Transverse colon (tissue), 4 donors: ENCODE results near the gene NEK4. TPM values are rescaled to one million over a fixed set of nuclear protein-coding genes. Genes with fewer than 3 reads are reported as not detected.

ENCODE experiments used
- DNase-seq: peaks from one replicate; pipeline ENCODE4 v3.0.0-alpha.2; 2019
- H3K27ac ChIP-seq, 4 donors: fragments of 200-600 bp; sonication (generic); 2 replicates each; pipeline ENCODE4 v1.5.1; 2016 to 2018; ENCODE audit warnings: inconsistent platforms in 4 of 4
- H3K27me3 ChIP-seq: fragments of 200-600 bp; sonication (generic); 2 replicates; pipeline ENCODE4 v1.5.1; 2017; ENCODE audit warnings: inconsistent platforms
- H3K36me3 ChIP-seq, 4 donors: fragments of 200-600 bp; sonication (generic); 2 replicates each; pipeline ENCODE4 v1.5.1; 2017 to 2019; ENCODE audit warnings: inconsistent platforms in 4 of 4
- H3K4me1 ChIP-seq, 4 donors: fragments of 200-600 bp; sonication (generic); 2 replicates each; pipeline ENCODE4 v1.5.1; 2017 to 2020; ENCODE audit warnings: inconsistent platforms in 4 of 4
- H3K4me3 ChIP-seq, 4 donors: fragments of 200-600 bp; sonication (generic); 1 replicate in 1 of 4; 2 replicates in 3 of 4; pipeline versions ENCODE4 v1.5.1 to v1.6.1; 2017 to 2019; ENCODE audit warnings: inconsistent platforms in 4 of 4
- H3K9me3 ChIP-seq, 2 donors: fragments of 200-600 bp; sonication (generic); 2 replicates each; pipeline ENCODE4 v1.5.1; 2017 to 2019; ENCODE audit warnings: inconsistent platforms in 2 of 2
- CTCF ChIP-seq, 5 experiments: fragments of 200-600 bp in 3 of 5; fragments of 450-650 bp in 2 of 5; sonication (generic) in 3 of 5; IDR thresholded peaks; 1 replicate in 2 of 5; 2 replicates in 3 of 5; pipeline ENCODE4 v1.5.1; 2016 to 2017; ENCODE audit warnings: antibody characterized with exemption in 5 of 5, inconsistent platforms in 3 of 5, mild to moderate bottlenecking in 2 of 5, moderate library complexity in 1 of 5
- EP300 ChIP-seq: sonication (generic); formaldehyde crosslinking; IDR thresholded peaks from one replicate; pipeline ENCODE4 v1.6.1; 2017; ENCODE audit warnings: antibody characterized with exemption, low read depth
- POLR2A ChIP-seq: fragments of 450-650 bp; IDR thresholded peaks from one replicate; pipeline ENCODE4 v1.6.1; 2016; ENCODE audit warnings: antibody characterized with exemption, mild to moderate bottlenecking, moderate library complexity
- POLR2AphosphoS5 ChIP-seq, 3 donors: sonication (generic); formaldehyde crosslinking; IDR thresholded peaks; one replicate each; pipeline ENCODE4 v1.6.1; 2016; ENCODE audit warnings: antibody characterized with exemption in 3 of 3
- WGBS, 2 donors: methylation state at CpG; one replicate each; pipeline ENCODE4 v1.1.5; 2018; ENCODE audit warnings: low coverage in 1 of 2; 5-methylcytosine and 5-hydroxymethylcytosine counted together
- in situ Hi-C, 4 donors: fragments of 200-750 bp; cut with MboI; loops; one replicate each; pipeline versions ENCODE4 v1.15.0 to v1.15.1; 2017; ENCODE audit warnings: low sequenced_read_pairs in 3 of 4, low pct_ligation_motif_present in 1 of 4, low pct_unique_long_range_greater_than_20kb in 1 of 4
- intact Hi-C: fragments of 100-400 bp; cut with DNase I; formaldehyde crosslinking; loops from one replicate; pipeline ENCODE4 v1.15.1; 2023; ENCODE audit warnings: low total_unique reads
- small RNA-seq, 4 donors: library from RNA; depleted of rRNA; stranded (forward); fragments of <200 nt; gene quantifications; one replicate each; pipeline ENCODE3, GENCODE V24; 2016
- total RNA-seq, 4 donors: library from RNA; depleted of rRNA; stranded (reverse); fragments of >200 nt; gene quantifications; one replicate each; pipeline ENCODE4 v1.1.0, GENCODE V29; 2016

NEK4 gene
- total RNA-seq, 4 donors from 2014 or later: 14.6 to 35.0 (median 22.1) TPM

GRCh38 chr3:52670621-52671521 is 99.9 kb downstream of the NEK4 start:
- Histone ChIP-seq H3K27me3 (no peaks in the 10 kb centered on the region), H3K9me3 (no peaks in the 10 kb centered on the region), H3K4me1 (peaks cover 0 to 15% (median 5%) of the 10 kb centered on the region in 4 donors), H3K36me3 (peaks cover 0 to 41% (median 17%) of the 10 kb centered on the region in 4 donors), H3K27ac (peak overlapping the region; percentile 41 to 71 (median 54)), H3K4me3 (no peak overlapping the region)
- in situ Hi-C loops: no loop called here
- TF ChIP-seq POLR2AphosphoS5 (IDR thresholded peaks at IDR 0.05) (peak in 1 of 3 donors; percentile 33), CTCF (IDR thresholded peaks at IDR 0.05) (no peak)
- WGBS, 2 donors: 71 to 76% methylated on average over 9 of the region's 9 CpGs
- DNase-seq: no peak
- intact Hi-C loops: no loop called here

- Histone ChIP-seq H3K36me3 (peaks cover 0 to 57% (median 21%) of the 10 kb centered on the region in 4 donors), H3K4me1 (no peaks in the 10 kb centered on the region), H3K27ac (no peak overlapping the region), H3K27me3 (no peaks in the 10 kb centered on the region), H3K9me3 (no peaks in the 10 kb centered on the region), H3K4me3 (no peak overlapping the region)
- no peak for TF ChIP-seq EP300
- TF ChIP-seq CTCF (IDR thresholded peaks at IDR 0.05): no peak
- TF ChIP-seq POLR2AphosphoS5 (IDR thresholded peaks at IDR 0.05): no peak
- TF ChIP-seq POLR2A: no peak
- in situ Hi-C loops: no loop called here
- intact Hi-C loops: no loop called here
- 92 to 93% methylated on average over 3 of the region's 3 CpGs for WGBS, 2 donors
- DNase-seq: no peak
Measured at GRCh38 chr3:52663098-52663497, 107.6 kb downstream of the NEK4 start.

GRCh38 chr3:52660046-52660445 is 110.7 kb downstream of the NEK4 start:
- intact Hi-C loops: no loop called here
- Histone ChIP-seq H3K9me3 (no peaks in the 10 kb centered on the region), H3K27me3 (no peaks in the 10 kb centered on the region), H3K4me1 (no peaks in the 10 kb centered on the region), H3K27ac (no peak overlapping the region), H3K4me3 (no peak overlapping the region), H3K36me3 (peaks cover 0 to 65% (median 33%) of the 10 kb centered on the region in 4 donors)
- DNase-seq: no peak
- in situ Hi-C loops: no loop called here
- TF ChIP-seq EP300 (no peak), CTCF (IDR thresholded peaks at IDR 0.05) (no peak), POLR2A (no peak), POLR2AphosphoS5 (IDR thresholded peaks at IDR 0.05) (no peak)
- WGBS, 2 donors: 56 to 75% methylated on average over 3 of the region's 3 CpGs

Small RNAs within 50 kb of the gene (small RNA-seq; reads per million reads assigned to genes)
- 0 to 0.24 (median 0) reads per million in 4 donors for gene AC006254.2
- gene RF00569: 7,069 to 24,418 (median 11,838) reads per million in 4 donors
- 0 reads per million in 4 donors for gene RF01183
- gene SNORD19: 0 reads per million in 4 donors
- 0 reads per million in 4 donors for gene SNORD19B
- 2,498 to 5,513 (median 2,837) reads per million in 4 donors for gene SNORD69

Other genes with a start within 250 kb of the NEK4 start
- gene NT5DC2, start 237.1 kb downstream of the NEK4 start, total RNA-seq: 10 to 100 TPM in 2 of 4 donors, 1 to 10 TPM in 1, not detected in 1; 5.5 to 16.7 (median 14.9) TPM
- 10 to 100 TPM in 1 of 4 donors, 1 to 10 TPM in 2, not detected in 1; 2.6 to 22.1 (median 4.0) TPM for gene UQCC5, start 234.3 kb downstream of the NEK4 start, total RNA-seq
- gene PBRM1, start 85.0 kb downstream of the NEK4 start, total RNA-seq: 100 to 1,000 TPM in 2 of 4 donors, 10 to 100 TPM in 2; 60.3 to 335 (median 134) TPM
- 10 to 100 TPM; 19.1 to 54.5 (median 37.4) TPM for gene GNL3, start 84.9 kb downstream of the NEK4 start, total RNA-seq
- 10 to 100 TPM in 3 of 4 donors, not detected in 1; 34.3 to 52.6 (median 37.2) TPM for gene GLT8D1, start 65.1 kb downstream of the NEK4 start, total RNA-seq
- gene SPCS1, start 64.8 kb downstream of the NEK4 start, total RNA-seq: 100 to 1,000 TPM in 2 of 4 donors, 10 to 100 TPM in 2; 24.3 to 120 (median 70.5) TPM
- not detected for gene ITIH1, start 6.7 kb upstream of the NEK4 start, total RNA-seq
- 1 to 10 TPM in 1 of 4 donors, under 1 TPM in 1, not detected in 2; 0.27 to 1.6 TPM for gene ITIH3, start 23.9 kb upstream of the NEK4 start, total RNA-seq
- 1 to 10 TPM in 3 of 4 donors, under 1 TPM in 1; 0.60 to 9.5 (median 4.9) TPM for gene ITIH4, start 59.7 kb upstream of the NEK4 start, total RNA-seq
- gene MUSTN1, start 64.1 kb upstream of the NEK4 start, total RNA-seq: 10 to 100 TPM in 2 of 4 donors, 1 to 10 TPM in 2; 3.0 to 26.5 (median 11.8) TPM
- gene STIMATE, start 126.6 kb upstream of the NEK4 start, total RNA-seq: 10 to 100 TPM in 3 of 4 donors, 1 to 10 TPM in 1; 8.2 to 33.0 (median 16.4) TPM